HG02571 (cell line): Measurements from ENCODE around the gene SLC52A3.
"Not testable (repeated sequence)": the region's sequence is repeated elsewhere in the genome, so short reads cannot be mapped to it uniquely, and the experiment has no call there.

Experiments used
- ATAC-seq: cut with Tn5 transposase; IDR thresholded peaks from one replicate; pipeline ENCODE4 v1.9.1; 2021; ENCODE audit warnings: mild to moderate bottlenecking, moderate library complexity; ENCODE audit not compliant: unreplicated experiment

SLC52A3 gene

DNA sequence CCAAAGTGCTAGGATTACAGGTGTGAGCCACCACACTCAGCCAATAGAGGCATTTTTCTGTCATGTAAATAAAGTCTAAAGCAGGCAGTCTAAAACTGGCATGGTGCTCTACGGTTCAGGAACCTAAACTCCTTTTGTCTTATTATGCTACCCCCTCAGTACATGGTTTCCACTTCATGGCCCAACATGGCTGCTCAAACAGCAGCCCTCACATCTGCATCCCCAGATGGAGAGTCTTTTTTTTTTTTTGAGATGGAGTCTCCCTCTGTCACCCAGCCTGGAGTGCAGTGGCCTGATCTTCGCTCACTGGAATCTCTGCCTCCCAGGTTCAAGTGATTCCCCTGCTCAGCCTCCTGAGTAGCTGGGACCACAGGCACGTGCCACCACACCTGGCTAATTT, 38.3 kb downstream of the SLC52A3 start:
- ATAC-seq, result no peak

GRCh38 chr20:728256-728944, 39.9 kb downstream of the SLC52A3 start:
- no peak for ATAC-seq

DNA sequence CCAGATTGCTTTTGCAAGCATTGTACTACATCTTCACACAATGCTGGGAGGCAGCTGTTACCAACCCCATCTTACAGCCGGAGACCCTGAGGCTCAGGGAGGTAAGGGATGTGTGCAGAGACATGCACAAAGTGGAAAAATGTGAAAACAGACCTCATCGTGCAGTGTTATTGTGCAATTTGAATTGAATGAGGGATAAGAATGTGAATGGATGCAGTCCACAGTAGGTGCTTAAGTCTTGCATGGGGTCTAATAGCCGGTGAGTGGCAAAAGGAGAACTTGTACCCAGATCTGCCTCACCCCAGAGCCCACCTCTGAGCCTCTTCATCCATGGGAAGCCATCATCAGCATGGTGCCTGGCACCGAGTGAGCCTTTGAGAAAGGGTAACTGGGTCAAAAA, 42.1 kb downstream of the SLC52A3 start:
- ATAC-seq, result no peak

- no peak for ATAC-seq
Measured at GRCh38 chr20:725491-725890, 42.8 kb downstream of the SLC52A3 start.

DNA sequence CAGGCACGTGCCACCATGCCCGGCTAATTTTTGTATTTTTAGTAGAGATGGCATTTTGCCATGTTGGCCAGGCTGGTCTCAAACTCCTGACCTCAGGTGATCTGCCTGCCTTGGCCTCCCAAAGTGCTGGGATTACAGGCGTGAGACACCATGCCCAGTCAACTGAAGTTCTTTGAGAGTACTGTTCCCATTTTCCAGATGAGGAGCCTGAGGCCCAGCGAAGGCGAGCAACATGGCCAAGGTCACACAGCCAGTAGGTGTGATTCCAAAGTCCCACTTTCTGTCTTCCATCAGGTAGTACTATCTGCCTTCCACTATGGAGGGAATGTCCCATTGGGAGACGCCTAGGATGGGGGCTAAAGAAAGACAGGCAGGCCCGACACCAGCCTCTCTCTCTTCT, 43.5 kb downstream of the SLC52A3 start:
- ATAC-seq, result not testable (repeated sequence)

- ATAC-seq, result no peak
Measured at GRCh38 chr20:723756-724155, 44.5 kb downstream of the SLC52A3 start.

GRCh38 chr20:722822-723644, 45.3 kb downstream of the SLC52A3 start:
- ATAC-seq, result no peak

DNA sequence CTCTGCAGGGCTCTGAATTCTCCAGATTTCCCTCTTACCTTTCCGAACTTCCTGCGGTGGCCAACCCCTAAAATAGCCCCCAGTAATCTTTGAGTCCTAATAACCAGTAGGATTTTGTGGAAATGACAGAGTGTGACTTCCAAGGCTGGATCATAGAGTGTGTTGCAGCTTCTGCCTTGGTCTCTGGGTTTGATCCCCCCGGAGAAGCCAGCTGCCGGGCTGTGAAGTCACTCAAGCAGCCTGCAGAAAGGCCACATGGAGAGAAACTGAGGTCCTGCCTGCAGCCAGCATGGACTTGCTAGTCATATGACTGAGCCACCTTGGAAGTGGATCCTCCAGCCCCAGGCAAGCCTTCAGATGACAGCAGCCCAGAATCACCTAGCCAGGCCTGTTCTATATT, 46.4 kb downstream of the SLC52A3 start:
- no peak for ATAC-seq

DNA sequence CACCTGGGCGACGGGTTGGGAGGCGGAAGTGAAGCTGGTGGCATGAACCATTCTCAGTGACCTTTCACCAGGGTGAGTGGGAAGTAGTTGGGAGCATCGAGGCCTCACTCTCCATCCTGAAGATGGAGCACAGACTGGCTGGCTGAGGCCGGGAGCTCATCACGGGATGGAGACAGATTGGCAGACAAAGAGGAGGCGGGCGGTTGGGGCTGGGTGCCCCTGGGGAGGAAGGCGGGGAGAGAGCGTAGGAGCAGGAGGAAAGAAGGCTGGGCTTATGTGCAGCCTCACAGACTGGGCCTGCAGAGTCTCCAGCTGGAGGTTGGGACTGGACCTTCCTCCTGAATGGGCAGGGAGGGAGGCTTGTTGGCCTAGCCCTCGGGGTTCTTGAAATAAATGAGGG, 48.5 kb downstream of the SLC52A3 start:
- ATAC-seq, result no peak

- ATAC-seq, result no peak
Measured at GRCh38 chr20:719068-719467, 49.2 kb downstream of the SLC52A3 start.

GRCh38 chr20:717832-718231, 50.5 kb downstream of the SLC52A3 start:
- no peak for ATAC-seq

GRCh38 chr20:717271-717670, 51.0 kb downstream of the SLC52A3 start:
- ATAC-seq, result no peak

- no peak for ATAC-seq
Measured at GRCh38 chr20:714453-714852, 53.8 kb downstream of the SLC52A3 start.

- ATAC-seq, result no peak
Measured at GRCh38 chr20:711576-711975, 56.7 kb downstream of the SLC52A3 start.

GRCh38 chr20:710780-711450, 57.4 kb downstream of the SLC52A3 start:
- no peak for ATAC-seq
